HG03159 (cell line): ENCODE data around the gene JAZF1.

Experiments used
- ATAC-seq: cut with Tn5 transposase; IDR thresholded peaks from one replicate; pipeline ENCODE4 v1.9.1; 2021; ENCODE audit warnings: mild to moderate bottlenecking, moderate library complexity; ENCODE audit not compliant: unreplicated experiment

Gene JAZF1

DNA sequence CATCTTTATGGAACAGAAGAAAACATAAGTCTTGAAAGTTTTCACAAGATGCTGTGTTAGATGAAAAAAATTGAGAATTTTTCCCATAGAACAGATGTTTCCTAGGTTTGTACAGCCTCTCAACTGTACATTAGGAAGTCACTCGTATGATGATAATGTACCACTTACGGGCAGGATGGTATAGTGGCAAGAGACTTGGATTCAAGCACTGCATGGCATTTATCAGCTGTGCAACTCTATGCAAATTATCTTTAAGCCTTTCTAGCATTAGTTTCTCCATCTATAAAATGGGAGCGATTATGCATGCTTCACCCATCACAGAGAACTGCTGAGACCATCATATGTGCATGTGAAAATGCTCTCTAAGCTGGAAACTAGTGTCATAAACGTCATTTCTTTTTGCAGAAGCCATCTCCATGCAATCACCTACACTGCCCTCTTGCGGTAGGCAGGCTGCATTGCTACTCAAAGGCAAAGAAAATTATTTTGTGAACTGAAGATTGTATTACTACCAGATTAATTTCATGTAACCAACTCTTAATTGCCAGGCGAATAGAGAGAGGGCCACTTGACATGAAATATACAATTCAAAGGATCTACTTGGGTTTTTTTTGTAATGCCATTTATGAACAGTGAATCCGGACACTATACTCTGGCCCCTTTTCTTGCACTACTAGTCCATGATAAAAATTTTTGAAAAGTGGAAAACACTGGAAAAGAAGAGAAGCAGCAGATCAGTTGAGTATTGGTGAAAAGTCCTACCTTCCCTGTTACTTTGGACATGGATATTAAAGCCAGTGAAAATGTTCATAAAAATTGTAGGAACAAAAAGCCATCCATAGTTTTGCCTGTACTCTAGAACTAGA, 102.3 kb downstream of the JAZF1 start:
- ATAC-seq: no peak

DNA sequence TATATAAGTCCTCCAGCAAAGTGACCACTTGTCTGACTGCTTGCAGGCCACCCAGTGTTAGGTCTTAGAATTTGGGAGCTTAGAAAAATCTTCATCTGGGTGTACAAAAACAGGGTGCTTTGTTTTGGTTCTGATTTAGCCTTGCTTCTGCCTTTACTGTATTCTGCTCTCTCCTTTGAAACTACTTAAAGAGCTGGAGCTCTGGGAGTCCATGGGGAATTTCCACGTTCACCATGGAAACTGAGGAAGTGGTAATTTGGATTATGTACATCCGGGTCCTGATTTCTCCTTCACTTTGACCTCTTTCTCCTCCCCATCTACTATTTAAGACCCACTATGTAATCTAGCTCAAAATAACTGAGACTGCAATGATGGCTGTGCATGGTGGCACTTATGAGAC, 103.0 kb downstream of the JAZF1 start:
- ATAC-seq: no peak

DNA sequence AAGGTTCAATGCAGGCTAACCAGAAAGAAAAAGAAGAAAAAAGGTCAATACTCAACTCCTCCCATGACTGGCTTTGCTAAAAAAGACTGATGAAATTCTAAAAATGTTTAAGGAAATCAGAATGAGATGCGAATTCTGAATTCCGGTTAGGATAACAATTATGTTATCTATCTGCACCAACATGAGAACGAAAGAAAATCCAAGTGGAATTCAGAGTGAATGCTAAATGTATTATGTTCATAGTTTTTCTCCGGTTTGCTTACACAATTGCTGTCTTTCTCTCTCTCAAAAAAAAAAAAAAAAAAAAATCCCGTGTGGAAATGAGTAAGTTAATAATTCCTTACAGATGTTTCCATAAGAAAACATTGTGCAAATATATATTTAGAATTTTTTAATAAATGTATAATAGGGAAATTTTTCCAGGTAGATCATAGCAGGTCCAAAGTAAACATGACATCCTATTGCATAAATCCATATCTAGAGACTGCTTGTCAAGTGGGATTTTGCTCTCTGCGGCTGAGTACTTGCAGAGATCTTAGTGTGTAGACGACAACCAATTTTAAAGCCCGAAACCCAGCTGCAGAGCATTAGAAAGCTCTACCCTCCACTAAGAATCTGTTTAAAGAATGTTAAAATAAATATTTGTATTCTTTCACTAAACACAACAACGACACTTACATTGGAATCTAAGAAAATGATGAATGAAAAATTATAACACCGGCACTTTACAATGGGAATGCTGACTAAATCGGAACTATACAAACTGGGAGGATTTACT, 104.0 kb downstream of the JAZF1 start:
- ATAC-seq: no peak

DNA sequence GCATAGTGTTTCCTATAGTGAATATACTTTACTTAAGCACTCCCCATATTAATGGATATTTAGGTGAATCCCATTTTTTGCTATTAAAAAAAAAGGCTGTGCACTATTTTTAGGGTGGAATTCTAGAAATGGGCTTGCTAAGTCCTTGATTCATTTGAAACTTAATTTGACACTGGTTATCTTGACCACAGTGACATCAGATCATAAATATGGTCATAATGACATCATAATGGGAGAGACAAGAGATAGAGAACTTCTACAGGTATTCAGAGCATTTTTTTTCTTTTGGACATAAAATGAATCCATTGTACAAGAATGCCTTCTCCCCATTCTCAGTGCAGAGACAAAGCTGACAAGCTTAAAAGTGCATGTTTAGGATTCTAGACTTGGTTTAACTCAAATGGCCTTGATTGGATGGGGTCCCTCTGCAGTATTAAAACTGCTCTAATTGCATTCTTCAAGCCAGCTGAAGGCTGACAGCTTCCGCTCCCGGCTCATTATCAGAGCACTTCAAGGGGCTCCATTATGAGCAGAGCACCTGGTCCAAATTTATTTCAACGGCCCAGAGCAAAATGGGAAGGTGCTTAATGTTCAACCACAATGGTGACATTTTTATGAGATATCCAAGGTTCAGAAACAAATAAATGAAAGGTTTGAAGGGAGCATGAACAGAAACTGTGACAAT, 104.8 kb downstream of the JAZF1 start:
- no peak for ATAC-seq

DNA sequence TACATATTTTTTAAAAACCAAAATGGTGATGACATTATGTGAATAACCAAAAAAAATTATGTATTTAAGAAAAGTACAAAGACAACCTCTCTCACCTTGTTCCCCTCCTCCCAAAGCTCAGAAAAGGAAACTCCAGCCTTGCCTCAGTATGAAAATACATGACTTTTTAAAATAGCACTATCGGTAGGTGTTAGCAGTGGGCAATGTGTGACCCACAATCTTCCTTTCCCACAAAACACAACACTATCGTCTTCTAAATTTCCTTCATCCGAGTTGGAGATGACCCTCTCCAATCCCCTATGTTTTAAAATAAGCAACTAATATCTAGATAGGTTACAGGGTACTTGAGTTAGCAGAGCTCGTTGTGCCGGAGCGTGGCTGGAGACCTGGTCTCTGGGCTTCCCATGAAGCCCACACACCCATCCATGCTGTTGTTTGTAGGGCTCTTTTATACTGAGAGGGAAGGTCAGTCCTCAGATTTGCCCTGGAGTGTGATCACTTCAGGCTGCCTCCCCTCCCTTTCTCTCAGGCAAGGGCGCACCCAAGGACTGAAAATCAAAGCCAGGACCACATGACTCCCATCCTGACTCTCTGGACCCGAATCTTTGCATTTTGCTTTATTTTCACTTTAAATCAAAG, 107.6 kb downstream of the JAZF1 start:
- no peak for ATAC-seq

DNA sequence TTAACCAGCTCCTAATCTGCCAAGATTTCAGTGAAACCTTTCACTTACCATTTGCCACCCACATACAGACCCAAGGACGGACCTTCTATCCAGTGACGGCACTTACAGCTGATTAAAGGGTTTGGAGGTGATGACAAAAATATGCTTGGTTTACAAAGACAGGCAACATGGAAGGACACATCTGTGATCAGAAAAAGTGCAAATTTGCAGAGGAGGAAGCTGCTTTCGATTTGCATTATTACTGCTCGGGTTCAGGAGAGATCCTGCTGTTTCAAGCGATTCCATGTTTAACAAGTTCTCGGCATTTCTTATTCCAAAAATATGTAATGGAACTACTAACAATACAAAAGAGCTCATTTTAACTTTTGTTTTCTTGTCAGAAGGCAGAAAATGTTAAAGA, 109.0 kb downstream of the JAZF1 start:
- ATAC-seq: no peak

DNA sequence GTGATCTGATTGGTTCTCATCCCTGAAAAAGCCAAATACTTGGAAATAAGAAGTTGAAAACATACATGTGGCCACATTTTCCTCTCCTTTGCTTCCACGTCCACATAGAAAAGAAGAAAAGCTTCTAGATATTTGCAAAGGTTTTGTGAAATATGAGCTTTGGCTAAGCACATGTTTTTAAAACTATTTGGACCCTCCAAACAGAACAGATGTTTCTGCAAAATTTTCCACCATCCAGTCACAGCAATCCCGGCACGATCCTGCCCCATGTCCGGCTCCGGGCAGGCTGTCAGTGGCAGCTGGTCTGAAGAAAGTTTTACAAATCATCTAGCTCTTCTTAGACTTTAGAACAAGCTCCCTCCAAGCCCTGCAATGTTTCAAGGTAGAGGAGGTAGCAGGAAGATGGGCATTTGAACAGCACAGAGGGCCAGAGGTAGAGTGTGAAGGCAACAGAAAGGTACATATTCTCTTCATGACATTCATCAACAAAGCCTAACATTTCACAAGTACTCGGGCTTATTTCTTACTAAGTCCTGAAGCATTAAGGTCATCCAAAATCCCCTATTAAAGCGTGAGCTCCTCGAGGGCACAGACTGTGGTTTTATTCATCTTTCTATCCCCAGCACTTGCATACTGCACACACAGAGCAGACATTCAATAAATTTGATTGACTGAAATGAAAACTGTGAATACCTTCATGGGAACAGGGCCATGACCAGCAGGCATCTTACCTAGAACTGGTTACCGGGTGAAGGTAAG, 110.1 kb downstream of the JAZF1 start:
- ATAC-seq: no peak

DNA sequence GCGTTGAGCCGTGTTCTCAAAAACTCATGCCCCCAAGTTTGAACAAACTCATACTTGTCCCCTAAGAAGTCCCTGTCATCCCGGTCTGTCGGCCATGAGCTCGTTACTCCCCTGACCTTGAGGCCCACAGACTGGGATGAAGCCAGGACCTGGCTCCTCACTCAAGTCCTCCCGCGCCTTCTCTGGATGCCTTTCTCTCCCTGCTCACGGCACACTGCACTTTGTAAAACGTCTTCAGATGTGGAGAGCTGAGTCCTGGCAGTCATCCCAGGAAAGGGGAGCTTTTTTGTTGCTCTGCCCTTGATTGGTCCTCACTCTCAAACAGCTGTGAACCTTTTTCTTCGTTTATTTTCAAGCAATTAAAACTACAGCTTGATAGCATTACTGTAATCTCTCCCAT, 110.8 kb downstream of the JAZF1 start:
- ATAC-seq: no peak

DNA sequence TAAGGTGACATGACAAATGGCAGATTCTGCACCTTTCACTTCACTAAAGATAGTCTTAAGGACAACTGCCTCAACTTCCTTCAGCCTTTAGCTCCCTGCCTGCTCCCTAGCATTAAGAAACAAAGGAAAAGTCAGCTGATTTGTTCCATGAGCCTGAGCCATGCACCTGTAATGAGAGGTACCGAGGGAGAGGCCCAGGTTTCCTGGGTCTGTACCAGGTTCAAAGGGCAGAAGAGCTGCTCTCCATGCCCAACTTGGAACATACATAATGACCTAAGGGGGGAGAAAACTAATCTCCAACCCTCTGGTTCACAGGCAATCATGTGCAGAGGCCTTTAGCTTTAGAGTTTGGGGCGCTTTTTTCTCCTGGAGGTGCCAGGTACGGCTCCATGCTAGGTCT, 111.2 kb downstream of the JAZF1 start:
- ATAC-seq: no peak

DNA sequence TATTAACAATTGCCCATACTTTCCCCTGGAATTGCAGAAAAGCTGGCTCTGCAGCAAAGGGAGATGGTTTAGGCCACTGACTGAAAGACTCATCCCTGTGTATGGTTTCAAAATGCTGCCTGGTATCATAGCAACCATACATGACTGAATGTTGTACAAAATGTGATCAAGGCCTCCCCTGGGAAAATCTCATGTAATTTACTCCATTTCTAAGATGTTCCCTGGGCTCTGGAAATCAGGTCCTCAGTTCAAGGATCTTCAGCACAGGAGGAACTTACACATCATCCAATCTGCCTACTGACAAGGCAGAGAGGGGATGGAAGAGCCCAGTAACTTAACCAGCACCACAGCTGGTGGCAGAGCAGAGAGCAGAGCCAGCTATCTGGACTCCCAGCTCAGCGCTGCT, 111.8 kb downstream of the JAZF1 start:
- no peak for ATAC-seq

DNA sequence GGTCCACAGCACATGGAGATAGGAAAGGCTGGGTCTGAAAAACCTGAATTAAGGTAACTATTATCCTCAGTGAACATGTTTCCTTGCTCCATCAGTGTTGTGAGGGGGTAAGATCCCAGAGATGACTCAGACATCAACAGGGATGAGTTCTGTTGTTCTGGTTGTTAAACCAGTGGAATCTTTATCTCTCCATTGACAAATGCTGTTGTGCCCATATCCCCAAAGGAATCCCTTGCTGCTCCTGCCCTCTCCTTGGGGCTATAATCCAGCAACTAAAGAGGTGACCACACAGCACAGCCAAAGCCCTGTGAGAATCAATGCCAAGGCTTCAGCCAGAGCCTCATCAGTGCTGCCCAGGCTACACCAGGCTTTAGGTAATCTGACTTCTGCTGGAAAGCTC, 113.4 kb downstream of the JAZF1 start:
- ATAC-seq: no peak

DNA sequence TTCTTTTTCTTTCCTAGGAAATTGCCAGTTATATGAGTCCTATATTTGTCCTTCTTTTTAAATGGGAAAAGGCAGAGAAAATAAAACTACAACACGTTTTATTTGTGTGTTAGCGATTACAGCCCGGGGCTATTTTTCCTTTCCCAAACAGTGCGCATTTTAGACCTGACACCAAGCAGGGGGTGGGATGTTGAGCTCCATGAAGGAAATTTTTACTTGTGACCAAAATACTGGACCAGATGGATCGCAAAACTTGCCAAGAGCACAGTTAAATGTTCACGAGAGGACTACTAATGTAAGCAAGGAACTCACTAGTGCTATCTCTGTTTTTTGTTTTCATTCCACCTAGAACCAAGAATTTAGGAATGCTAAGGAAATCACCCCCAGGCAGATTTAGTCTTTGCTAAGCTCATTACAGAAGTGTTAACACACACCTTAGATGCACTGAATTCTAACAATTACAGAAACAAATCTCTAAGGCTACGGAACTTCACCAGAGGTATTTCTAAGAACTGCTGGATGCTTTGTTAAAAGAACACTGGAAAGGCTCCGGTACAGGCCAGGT, 114.8 kb downstream of the JAZF1 start:
- no peak for ATAC-seq

DNA sequence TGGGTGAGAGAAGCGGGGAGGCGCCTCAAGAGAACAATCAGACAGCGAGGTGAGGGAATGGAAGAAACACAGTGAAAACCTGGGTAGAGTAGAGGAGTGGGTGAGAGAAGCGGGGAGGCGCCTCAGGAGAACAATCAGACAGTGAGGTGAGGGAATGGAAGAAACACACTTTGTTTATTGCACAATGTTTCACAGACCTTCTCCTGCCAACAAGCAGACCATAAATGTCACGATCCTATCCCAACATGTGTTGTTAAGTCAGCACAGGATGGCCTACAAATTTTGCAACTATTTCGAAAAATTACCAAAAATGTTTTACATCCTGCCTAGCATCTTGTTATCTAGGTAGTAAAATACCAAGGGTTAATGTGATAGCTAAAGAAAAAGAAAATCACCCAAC, 115.3 kb downstream of the JAZF1 start:
- no peak for ATAC-seq

DNA sequence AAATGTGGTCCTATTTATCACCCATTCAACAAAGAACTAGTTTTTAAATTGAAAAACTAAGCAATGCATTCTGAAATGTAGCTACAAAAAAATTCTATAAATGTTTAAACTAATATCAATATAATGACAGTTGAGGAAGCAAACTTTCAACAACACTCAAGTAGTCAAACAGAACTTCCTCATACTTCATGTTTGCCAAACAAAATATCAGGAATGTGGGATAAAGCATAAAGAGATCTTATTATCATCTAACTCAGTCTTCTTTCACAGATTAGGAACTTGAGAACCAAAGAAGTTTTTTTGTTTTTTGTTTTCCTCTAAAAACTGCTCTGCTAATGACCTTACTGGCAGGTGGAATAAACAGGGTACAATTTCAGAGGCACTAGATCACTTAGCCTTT, 116.2 kb downstream of the JAZF1 start:
- no peak for ATAC-seq

DNA sequence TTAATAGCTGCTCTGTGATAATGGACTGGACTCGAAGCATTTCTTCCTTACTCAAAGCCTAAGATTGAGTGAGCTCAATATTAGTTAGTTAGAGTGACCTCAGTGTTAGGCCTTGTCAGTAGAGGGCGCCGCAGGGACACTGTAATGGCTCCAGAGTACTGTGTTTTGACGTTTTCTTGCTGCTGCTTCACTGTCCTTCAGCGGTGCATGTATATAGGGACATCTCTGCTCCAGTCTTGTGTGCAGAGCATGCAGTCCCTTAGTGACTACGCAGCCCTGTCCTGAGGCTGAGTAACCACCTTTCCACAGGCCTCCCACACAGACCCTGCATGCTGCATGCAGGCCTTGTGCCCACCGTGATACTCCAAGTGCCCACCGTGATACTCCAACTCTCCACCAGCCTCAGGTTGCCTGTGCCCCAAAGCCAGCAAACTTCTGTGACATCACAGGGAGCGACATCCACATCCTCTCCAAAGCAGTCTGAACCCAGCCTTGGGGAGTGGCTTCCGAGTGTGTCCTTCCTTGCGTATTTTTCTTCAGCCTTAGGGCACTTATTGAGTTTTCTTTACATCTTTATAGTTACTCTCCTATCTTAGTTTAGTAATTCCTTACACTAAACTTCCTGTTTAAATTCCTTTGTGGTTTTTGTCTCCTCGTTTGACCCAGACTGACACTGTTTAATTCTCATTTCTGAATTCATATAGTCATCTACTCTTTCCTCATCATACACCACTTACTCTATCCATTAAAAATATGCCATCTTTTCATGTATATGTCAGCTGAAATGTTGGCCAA, 118.2 kb downstream of the JAZF1 start:
- no peak for ATAC-seq

DNA sequence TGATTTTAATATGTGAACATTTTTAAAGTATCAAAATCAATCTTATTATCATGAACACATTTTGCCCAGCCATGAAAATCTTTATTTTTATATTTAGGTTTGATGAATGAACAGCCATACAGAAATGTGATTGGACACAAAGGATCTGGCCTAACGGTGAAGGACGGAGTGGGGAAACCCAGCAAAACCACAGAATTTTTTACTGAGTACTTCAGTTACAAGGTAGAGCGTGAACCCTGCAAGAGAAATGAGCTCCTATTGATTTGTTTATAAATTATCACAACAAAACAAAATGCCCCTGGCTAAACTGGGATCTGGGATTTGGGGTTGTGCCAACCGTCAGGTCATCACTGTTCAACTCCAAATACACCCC, 118.8 kb downstream of the JAZF1 start:
- ATAC-seq: no peak

DNA sequence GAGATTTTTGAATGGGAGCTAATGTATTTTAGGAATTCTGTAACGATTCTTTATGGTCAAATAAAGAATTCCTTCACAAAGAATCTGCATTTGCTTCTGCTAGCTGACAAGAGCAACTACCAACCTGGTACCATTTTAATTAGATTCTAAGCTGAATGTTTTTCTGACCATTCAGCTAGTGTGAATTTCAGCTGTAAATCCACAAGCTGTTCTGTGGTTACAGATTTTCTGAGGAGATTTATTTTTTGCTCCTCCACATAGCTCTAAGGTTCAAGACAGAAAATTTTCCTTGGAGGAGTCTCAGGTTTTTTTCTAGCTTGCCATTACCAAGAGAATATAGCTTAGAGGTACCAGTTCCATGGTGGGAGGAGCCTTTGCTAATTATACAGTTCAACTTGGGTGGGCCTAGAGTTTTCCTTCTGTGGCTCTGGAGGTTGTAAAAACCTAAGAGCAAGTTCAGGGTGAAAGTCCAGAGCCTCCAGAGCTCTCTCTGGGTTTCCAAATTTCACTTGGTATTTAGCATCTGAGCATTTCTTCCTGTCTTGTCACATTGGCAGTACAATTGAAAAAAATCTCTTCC, 120.1 kb downstream of the JAZF1 start:
- ATAC-seq: no peak

DNA sequence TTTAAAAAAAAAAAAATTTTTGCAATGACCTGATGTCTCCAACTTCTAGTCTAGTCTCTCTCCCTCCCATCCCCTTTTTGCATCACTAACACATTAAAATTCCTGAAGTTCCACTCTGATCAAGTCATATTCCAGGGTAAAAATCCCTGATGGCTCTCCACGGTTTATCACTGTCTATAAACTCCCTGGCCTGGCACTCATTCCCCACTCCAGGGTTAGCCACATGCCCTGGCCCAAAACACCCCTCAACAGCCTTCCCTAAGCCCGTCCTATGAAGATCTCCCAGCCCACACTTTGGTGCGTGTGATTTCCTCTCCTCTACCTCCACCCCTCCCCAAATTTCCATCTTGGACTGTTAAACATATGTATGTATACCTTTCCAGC, 125.4 kb downstream of the JAZF1 start:
- no peak for ATAC-seq

DNA sequence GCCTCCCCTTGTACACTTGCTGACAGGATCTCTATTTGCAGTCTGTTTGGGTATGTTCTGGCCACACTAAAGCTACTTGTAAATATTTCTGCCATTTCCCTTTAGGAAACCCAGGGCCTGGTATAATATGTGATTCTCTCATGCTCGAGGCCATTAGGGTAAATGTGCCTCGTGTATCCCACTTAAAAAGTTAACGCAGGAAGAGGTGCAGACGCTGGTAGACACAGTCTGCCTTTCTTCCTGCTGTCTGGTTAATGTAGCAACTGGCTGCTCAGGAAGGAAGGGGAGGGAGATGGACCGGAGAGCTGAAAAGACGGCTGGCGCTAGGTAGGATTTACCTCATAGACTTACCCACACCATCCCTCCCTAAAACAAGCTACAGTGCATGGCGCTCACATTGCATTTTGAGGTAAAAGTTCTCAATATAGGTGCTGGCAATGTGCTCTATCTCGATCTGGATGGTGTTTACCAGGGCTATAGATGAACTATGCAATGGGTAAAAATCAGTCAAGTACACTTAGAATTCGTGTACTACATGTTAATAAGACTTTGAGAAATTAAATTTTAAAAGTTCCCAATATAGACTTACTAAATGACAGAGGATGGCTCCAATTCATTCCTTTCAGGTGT, 125.9 kb downstream of the JAZF1 start:
- no peak for ATAC-seq
